Measurements from ENCODE around the gene ZNF213.

Gene ZNF213

DNA sequence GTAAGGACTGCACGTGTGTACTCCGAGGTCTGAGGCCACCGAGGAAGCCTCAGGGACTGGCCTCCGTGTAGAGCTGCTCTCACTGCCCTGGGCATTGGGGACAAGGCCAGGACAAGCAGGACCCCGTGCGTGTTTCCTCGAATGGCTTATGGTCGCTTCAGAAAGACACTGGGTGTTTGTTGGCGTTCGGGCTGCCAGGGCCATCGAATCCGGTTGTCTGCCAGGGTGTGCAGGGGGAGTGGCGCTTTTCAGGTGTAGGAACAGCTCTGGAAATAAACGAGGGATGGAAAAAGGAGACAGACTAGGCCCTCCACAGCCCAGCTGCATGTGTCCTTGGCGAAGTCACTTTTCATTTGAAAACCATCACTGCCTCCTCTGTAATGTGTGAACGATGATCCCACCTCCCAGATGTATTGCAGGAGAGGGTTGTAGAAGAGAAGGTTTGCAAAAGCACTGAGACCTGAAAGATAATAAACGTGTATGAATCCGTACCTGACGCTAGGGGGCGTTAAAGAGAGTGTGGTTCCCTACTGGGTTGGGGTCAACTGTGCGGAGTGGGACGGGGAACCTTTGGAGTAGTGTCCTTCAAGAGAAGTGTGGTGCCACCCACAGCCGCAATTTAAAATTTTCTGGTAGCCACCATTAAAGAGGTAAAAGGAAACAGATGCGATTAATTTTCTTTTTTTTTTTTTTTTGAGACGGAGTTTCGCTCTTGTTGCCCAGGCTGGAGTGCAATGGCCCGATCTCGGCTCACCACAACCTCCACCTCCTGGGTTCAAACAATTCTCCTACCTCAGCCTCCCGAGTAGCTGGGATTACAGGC is 33.6 kb upstream of the ZNF213 start:
- DNase-seq (ENCODE audit: low spot score) = peak; percentile 64

- peak; percentile 66 for DNase-seq (ENCODE audit: low spot score)
These were observed 32.9 kb upstream of the ZNF213 start for GRCh38 chr16:3101841-3102470.

DNA sequence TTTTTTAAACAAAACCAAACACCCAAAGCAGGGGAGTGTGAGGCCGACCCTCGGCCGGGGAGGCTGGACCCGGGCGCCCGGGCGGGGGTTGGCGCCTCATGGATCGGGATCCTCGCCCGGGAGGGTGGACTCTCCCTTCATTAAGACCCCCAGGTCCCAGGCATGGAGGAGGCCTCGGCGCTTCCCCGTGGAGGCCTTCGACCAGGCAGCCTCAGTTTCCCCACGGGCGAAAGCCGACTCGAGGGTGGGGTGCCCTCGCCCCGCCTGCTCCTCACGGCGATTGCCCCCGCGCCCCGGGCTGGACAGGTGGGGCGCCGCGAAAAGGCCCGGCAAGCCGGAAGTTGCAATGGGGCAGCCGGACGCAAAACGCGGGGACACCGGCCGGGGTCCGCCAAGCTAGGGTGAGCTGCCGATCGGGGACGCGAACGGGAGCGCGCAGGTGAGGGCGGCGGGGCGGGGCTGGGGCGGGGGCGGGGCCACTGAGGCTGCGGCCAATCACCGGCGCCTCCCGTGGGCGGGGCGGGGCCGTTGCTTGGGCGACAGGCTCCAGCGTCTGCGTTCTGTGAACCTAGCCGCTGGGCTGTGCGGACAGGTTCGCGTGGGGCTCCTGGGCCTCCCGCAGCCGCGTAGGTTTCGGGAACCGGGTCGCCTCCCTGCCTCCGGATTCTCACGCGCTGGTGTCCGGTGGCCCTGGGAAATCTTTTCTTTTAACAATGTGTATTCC is 28.5 kb upstream of the ZNF213 start:
- peak; percentile 97 for DNase-seq (ENCODE audit: low spot score)

GRCh38 chr16:3112058-3112880 is 22.6 kb upstream of the ZNF213 start, which contains the start of gene ZNF205:
TSS of gene ZNF205 (plus strand) at chr16:3112586. CDS start at chr16:3113431, 845 bp downstream.
- DNase-seq (ENCODE audit: low spot score) = peak; percentile 84

DNA sequence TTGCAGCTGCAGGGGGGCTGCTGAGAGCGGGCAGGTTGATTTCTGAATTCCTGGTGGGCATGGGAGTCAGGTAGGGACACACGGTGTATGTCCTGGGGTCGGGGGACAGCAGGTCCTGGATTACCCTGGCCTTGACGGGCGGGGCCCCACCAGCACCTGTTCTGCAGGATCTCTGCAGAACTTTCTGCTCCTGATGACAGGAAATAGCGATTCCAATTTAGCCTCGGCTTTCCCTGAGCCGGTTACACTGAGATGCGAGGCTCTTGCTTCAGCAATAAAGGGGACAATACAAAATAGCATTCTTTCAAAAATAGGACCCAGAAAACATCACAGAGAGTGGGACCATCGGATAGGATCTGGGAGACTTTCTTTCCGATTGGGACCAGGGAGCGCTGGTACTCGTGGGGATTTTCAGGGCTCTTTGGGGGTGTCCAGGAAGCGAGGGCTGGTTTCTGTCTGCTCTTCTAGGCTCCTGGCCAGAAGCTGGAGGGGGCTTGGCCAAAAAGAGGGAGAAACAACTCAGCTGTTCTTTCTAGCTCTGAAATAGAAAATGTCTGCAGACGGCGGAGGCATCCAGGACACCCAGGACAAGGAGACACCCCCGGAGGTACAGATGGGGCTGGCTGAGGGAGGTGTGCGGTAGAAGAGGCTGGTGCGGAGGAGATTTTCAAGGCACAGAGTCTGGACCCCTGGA is 21.8 kb upstream of the ZNF213 start:
- no peak for DNase-seq (ENCODE audit: low spot score)

- DNase-seq (ENCODE audit: low spot score) = peak; percentile 43
These were observed 20.9 kb upstream of the ZNF213 start for GRCh38 chr16:3113765-3114479.

DNA sequence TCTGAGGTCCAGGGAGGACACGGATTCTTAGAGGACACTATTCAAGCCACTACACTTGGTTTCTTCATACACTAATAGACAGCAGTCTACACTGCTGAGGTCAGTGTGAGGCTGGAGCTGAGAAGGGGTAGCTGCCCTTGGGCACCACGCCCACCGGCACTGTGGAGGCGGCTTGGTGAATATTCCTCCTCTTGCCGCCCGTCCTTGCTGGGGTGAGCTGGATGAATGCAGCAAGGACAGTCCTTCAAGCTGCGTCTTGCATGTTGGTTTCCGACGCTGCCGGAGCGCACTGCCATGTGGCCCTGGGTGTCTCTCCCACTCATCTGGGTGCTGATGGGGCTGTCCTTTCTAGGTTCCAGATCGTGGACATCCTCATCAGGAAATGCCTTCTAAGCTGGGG is 19.8 kb upstream of the ZNF213 start:
- DNase-seq (ENCODE audit: low spot score) = peak; percentile 35

GRCh38 chr16:3115561-3115960 is 19.3 kb upstream of the ZNF213 start:
- peak; percentile 46 for DNase-seq (ENCODE audit: low spot score)

- no peak for DNase-seq (ENCODE audit: low spot score)
These were observed 16.5 kb upstream of the ZNF213 start for GRCh38 chr16:3118204-3118790.

- no peak for DNase-seq (ENCODE audit: low spot score)
These were observed 16.0 kb upstream of the ZNF213 start for GRCh38 chr16:3118846-3119245.

DNA sequence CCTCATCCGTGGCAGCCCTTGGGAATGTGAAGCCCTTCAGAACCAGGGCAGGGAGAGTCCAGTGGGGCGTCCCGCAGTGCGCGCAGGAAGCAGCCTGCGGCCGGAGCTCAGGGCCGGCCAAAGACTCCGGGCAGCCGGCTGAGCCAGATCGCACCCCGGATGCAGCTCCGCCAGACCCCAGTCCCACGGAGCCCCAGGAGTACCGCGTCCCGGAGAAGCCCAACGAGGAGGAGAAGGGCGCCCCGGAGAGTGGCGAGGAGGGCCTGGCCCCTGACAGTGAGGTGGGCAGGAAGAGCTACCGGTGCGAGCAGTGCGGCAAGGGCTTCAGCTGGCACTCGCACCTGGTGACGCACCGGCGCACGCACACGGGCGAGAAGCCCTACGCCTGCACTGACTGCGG is 15.5 kb upstream of the ZNF213 start:
- DNase-seq (ENCODE audit: low spot score) = no peak

GRCh38 chr16:3119701-3120408 is 15.0 kb upstream of the ZNF213 start:
- no peak for DNase-seq (ENCODE audit: low spot score)

DNA sequence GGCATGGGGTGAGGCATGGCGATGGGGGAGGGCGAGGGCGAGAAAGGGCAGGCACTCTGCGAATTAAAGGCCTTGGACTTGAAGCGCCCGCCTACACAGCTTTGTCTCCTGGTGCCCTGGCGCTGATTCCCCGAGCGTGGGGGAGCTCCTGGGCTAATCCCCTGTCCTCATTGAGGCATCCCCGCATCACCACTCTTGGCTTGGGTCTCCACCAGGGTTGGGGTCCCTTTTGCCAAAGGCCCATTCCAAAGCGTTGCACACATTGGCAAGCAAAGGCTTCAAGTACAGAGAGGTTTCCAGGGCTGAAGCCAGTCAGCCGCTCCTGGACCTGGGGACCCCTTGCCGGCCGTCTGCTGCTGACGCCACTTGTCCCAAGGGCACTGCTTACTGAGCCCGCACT is 14.4 kb upstream of the ZNF213 start:
- no peak for DNase-seq (ENCODE audit: low spot score)

GRCh38 chr16:3121851-3122467 is 12.9 kb upstream of the ZNF213 start:
- no peak for DNase-seq (ENCODE audit: low spot score)

DNA sequence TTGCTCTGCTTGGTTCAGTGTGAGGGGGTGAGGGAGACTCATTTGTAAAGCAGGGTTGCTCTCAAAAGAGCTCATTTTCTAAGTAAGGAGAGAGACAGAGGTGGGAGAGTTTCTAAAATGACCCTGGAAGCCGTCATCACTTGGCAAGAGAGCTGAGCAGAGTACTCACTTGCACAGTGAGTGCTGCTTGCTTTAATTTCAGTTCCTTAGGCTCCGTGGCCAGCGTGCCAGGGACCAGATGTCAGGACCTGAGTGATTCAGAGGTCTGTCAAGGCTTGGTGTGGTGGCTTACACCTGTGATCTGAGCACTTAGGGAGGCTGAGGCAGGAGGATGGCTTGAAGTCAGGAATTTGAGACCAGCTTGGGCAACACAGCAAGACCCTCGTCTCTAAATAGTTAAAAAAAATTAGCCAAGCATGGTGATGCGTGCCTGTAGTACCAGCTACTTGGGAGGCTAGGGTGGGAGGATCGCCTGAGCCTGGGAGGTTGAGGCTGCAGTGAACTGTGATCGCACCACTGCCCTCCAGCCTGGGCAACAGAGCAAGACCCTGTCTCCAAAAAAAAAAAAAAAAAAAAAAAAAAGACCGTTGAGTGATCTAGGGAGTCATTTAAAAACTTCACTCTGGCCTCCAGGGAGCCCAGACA is 11.8 kb upstream of the ZNF213 start:
- DNase-seq (ENCODE audit: low spot score) = no peak

DNA sequence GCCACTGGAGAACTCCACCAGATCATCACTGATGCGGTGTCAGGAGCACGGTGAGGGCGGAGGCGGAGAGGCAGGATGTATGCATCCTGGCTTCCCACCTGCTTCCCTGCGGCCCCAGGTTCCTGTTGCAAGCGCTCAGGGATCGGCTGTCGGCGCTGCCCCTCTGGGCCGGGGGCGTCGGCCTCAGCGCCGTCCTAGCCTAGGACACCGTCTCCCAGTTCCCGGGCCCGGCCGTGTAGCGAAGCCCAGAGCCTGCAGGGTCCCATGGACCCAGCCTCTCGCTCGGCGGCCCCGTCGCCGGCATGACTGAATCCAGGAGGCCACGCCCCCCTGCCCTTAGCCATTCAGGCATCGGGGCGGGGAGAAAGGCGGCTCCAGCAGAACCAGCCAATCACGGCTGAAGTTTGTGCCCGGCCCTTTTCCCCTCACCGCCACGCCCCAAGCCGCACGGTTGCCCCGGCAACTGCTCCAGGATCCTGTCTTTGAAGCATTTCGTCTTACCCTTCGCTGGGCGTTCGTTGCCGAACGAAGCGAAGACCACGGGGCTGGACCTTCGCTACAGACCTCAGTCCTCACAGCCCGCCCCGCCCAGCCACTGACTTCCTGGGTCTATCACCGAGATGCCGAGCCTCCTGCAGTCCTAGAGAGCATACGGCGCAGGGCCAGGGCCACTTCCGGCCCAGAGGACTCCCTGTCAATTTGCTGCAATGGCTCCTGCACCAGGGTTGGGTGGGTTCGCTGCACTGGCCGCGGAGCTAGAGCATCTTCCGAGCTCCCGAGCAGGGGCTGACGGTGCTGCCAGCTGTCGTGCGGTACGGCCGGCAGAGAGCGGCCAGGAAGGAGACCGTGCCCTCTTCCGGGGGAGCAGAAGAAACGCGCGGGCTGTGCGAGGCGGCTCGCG is 10.6 kb upstream of the ZNF213 start:
- DNase-seq (ENCODE audit: low spot score) = peak; percentile 99

DNA sequence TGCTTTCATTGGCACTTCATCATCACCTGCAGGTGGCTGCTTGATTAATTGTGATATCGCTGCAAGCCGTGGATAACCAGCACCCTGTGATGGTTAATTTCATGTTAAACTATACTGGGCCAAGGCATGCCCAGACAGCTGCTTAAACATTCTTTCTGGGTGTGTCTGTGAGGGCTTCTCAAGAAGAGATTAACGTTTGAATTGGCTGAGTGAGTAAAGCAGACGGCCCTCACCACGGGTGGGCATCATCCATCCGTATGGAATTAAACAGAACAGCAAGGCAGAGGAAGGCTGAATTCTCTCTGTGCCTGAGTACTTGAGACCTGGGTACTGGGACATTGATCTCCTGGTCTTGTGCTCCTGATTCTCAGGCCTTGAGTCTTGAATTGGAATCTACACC is 7.1 kb upstream of the ZNF213 start:
- no peak for DNase-seq (ENCODE audit: low spot score)

Measured in ecto neural progenitor cell (in vitro differentiated cells).